Suprapubic skin (tissue), 3 donors: ENCODE results near the gene SGTA.

ENCODE experiments used
- POLR2A ChIP-seq, 2 donors: fragments of 450-650 bp; IDR thresholded peaks; one replicate each; pipeline ENCODE4 v1.6.1; 2017; ENCODE audit warnings: antibody characterized with exemption in 2 of 2, mild to moderate bottlenecking in 2 of 2, moderate library complexity in 2 of 2
- TF ChIP-seq, protein P1 (sequence below), 2 donors: fragments of 200-600 bp in 1 of 2; fragments of 450-650 bp in 1 of 2; sonication (generic) in 1 of 2; IDR thresholded peaks; one replicate each; pipeline ENCODE4 v1.5.1; 2016 to 2019; ENCODE audit warnings: antibody characterized with exemption in 2 of 2, mild to moderate bottlenecking in 1 of 2, moderate library complexity in 1 of 2

DNA sequence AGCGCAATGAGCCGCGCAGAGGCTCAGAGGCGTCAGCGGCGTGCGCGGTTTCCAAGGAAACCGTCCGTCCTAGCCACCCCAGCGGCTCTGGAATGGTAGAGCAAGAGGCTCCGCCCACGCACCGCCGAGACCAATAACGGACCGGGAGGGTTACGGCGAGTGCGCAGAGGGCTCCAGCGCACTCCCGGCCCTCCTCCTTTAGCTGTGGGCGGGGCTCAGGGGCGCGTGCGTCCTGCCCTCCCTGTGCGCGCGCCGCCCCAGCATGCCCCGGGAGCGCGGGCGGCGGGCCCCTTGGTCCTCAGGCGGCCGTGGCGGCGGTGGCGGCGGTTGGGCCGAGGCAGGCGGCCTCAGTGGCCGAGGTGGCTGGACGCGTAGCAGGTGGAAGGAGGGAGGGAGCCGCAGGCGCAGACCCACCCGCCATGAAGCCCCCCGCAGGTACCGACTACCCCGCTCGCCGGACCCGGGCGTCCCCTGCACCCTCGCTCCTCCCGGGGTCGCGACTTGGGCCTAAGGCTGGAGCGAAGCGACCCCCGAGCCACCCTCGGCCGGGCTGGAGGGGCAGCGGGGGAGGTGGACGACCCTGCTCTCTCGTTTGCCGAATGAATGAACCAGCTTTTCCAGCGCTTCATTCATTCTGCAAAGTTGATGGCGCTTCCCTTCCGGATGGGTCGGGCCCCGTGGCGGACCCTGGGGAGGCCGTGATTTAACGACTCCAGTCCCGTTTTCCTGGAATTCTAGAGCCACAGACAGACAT, 2.3 kb upstream of the SGTA start, which contains the start of gene THOP1:
- TF ChIP-seq, protein P1, sequence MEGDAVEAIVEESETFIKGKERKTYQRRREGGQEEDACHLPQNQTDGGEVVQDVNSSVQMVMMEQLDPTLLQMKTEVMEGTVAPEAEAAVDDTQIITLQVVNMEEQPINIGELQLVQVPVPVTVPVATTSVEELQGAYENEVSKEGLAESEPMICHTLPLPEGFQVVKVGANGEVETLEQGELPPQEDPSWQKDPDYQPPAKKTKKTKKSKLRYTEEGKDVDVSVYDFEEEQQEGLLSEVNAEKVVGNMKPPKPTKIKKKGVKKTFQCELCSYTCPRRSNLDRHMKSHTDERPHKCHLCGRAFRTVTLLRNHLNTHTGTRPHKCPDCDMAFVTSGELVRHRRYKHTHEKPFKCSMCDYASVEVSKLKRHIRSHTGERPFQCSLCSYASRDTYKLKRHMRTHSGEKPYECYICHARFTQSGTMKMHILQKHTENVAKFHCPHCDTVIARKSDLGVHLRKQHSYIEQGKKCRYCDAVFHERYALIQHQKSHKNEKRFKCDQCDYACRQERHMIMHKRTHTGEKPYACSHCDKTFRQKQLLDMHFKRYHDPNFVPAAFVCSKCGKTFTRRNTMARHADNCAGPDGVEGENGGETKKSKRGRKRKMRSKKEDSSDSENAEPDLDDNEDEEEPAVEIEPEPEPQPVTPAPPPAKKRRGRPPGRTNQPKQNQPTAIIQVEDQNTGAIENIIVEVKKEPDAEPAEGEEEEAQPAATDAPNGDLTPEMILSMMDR (IDR thresholded peaks at IDR 0.05) = no peak
- TF ChIP-seq POLR2A (IDR thresholded peaks at IDR 0.05) = no peak
